ENCODE results near the gene CEP112. TPM values are rescaled to one million over a fixed set of nuclear protein-coding genes. Genes with fewer than 3 reads are reported as not detected.

CEP112 gene
- total and polyA plus RNA-seq, 3 donors from 2014 or later: 50.2 to 107 (median 78.8) TPM

DNA sequence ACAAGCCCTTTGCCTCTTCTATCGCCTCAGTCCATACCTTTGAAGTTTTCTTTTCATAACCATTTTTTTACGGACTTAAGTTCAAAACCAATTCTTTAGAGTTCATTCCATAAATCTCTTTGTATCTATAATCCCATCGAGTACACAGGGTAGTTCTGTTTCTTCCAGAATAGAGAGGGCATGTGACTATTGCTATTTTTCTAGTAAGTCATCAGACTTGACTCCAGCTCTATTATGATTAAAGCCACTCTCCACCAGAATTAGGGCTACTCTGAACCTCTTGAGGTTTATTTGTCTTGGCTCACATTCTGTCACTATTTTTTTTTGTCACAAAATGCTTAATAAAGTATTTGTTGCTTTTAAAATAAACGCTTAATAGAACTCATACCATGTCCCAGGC is 438.6 kb downstream of the CEP112 start:
- Histone ChIP-seq H3K36me3 (ENCODE audit: low read depth, missing control alignments) (no peaks in the 10 kb centered on the region), H3K27me3 (no peaks in the 10 kb centered on the region), H3K4me1 (peaks cover 8% of the 10 kb centered on the region), H3K4me3 (no peak overlapping the region), H3K9me3 (no peaks in the 10 kb centered on the region), H3K27ac (no peak overlapping the region)
- intact Hi-C loops (cut with DNase I; ENCODE audit: low total_unique reads): no loop called here
- TF ChIP-seq POLR2A (IDR thresholded peaks at IDR 0.05): no peak
- no peak for TF ChIP-seq CTCF (IDR thresholded peaks at IDR 0.05)
- no peak for DNase-seq
- 53 to 72% methylated on average over 4 of the region's 4 CpGs for WGBS, 2 donors

DNA sequence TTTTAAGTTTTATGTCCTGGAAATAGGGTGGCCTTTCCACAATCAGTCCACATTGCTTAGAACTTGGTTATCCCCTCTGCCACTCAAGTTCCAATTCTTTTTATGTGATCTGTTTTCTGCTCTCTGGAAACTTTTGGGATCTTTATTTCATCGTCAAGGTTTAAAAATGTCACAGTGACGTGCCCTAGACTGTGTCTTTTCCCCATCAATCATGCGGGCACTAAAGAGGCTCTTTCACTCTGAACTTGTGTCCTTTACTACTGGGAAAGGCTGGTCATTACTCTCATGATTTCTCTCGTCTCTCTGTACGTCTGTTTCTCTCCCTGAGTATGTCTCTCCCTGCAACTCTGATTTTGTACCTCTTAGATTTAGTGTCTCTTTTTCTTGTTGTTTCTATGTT is 440.7 kb downstream of the CEP112 start:
- TF ChIP-seq POLR2A (IDR thresholded peaks at IDR 0.05) (no peak), CTCF (IDR thresholded peaks at IDR 0.05) (no peak)
- Histone ChIP-seq H3K4me3 (no peak overlapping the region), H3K4me1 (peaks cover 8% of the 10 kb centered on the region), H3K36me3 (ENCODE audit: low read depth, missing control alignments) (no peaks in the 10 kb centered on the region), H3K27me3 (no peaks in the 10 kb centered on the region), H3K27ac (peak overlapping the region in 1 of 2 donors; percentile 33), H3K9me3 (no peaks in the 10 kb centered on the region)
- WGBS, 2 donors: 62 to 82% methylated on average over 5 of the region's 5 CpGs
- DNase-seq: no peak
- intact Hi-C loops (cut with DNase I; ENCODE audit: low total_unique reads): no loop called here

DNA sequence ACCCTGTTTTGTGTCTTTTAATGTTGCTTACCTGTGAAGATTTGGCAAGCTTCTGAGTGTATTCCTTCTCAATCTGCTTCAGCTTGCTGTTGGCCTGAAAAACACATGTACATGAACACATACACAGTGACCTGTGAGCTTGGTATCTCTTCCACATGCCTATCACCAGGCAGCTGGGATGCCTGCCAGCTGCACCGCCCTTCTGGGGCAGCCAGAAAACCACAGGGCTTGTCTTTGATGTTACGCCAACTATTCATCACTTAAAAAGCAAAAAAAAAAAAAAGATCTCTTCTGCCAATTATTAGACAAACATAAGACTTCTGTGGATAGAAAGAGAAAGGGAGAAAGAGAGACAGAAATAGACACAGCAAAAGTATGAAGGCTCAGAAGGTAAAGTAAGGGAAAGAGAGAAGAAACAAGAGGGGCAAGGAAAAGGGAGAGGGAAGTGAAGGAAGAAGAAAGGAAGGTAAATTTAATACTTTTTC is 441.3 kb downstream of the CEP112 start:
- H3K27ac ChIP-seq: peak overlapping the region in 1 of 2 donors; percentile 33
- DNase-seq: peak; percentile 67
- H3K9me3 ChIP-seq: no peaks in the 10 kb centered on the region
- no peak overlapping the region for H3K4me3 ChIP-seq
- H3K4me1 ChIP-seq: peaks cover 12% of the 10 kb centered on the region
- no peaks in the 10 kb centered on the region for H3K27me3 ChIP-seq
- no peaks in the 10 kb centered on the region for H3K36me3 ChIP-seq (ENCODE audit: low read depth, missing control alignments)
- TF ChIP-seq POLR2A (IDR thresholded peaks at IDR 0.05) (no peak), CTCF (IDR thresholded peaks at IDR 0.05) (no peak)
- 23 to 33% methylated on average over 2 of the region's 2 CpGs for WGBS, 2 donors
- intact Hi-C loops (cut with DNase I; ENCODE audit: low total_unique reads): no loop called here

DNA sequence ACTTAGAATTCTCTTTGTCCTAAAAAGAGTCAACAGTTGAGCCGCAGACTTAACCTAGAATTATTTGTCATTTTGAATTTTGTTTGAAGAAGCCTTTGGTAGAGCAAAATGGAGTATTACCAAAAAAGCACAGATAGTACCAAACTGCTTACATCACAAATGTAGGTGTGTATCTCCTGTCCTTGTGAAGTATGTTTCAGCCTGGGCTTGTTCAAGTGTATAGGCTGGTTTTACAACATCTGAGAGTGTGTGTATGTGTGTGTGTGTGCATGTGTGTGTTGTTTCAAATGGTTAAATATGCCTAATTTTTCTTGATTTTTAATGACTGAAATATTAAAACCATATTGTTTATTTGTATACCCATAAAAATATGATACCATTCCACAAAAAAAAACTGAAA is 441.8 kb downstream of the CEP112 start:
- Histone ChIP-seq H3K4me3 (no peak overlapping the region), H3K9me3 (no peaks in the 10 kb centered on the region), H3K27me3 (no peaks in the 10 kb centered on the region), H3K36me3 (ENCODE audit: low read depth, missing control alignments) (no peaks in the 10 kb centered on the region), H3K4me1 (peaks cover 17% of the 10 kb centered on the region), H3K27ac (no peak overlapping the region)
- TF ChIP-seq CTCF (IDR thresholded peaks at IDR 0.05) (no peak), POLR2A (IDR thresholded peaks at IDR 0.05) (no peak)
- no peak for DNase-seq
- intact Hi-C loops (cut with DNase I; ENCODE audit: low total_unique reads): no loop called here
- 79 to 95% methylated on average over 1 of the region's 1 CpG for WGBS, 2 donors

- H3K27ac ChIP-seq: no peak overlapping the region
- TF ChIP-seq CTCF (IDR thresholded peaks at IDR 0.05) (no peak), POLR2A (IDR thresholded peaks at IDR 0.05) (no peak)
- H3K4me3 ChIP-seq: no peak overlapping the region
- H3K27me3 ChIP-seq: no peaks in the 10 kb centered on the region
- H3K36me3 ChIP-seq (ENCODE audit: low read depth, missing control alignments): no peaks in the 10 kb centered on the region
- no peaks in the 10 kb centered on the region for H3K9me3 ChIP-seq
- no peak for DNase-seq
- intact Hi-C loops (cut with DNase I; ENCODE audit: low total_unique reads): no loop called here
- peaks cover 20% of the 10 kb centered on the region for H3K4me1 ChIP-seq
- WGBS, 2 donors: 93 to 97% methylated on average over 2 of the region's 2 CpGs
Measured at GRCh38 chr17:65749479-65749878, 442.5 kb downstream of the CEP112 start.

Measured in testis (tissue), 3 donors.